Sigmoid colon (tissue), 4 donors: ENCODE results near the gene MACROH2A1.

Experiments used
- CTCF ChIP-seq, 4 experiments: fragments of 450-650 bp in 3 of 4; fragments of 200-600 bp in 1 of 4; IDR thresholded peaks; one replicate each; pipeline ENCODE4 v1.5.1; 2016 to 2019; ENCODE audit warnings: antibody characterized with exemption in 4 of 4, mild to moderate bottlenecking in 3 of 4, moderate library complexity in 2 of 4
- POLR2AphosphoS5 ChIP-seq, 4 donors: sonication (generic); formaldehyde crosslinking; IDR thresholded peaks; one replicate each; pipeline ENCODE4 v1.6.1; 2017; ENCODE audit warnings: antibody characterized with exemption in 4 of 4

- TF ChIP-seq POLR2AphosphoS5 (IDR thresholded peaks at IDR 0.05) (no peak), CTCF (IDR thresholded peaks at IDR 0.05) (no peak)
Observed at GRCh38 chr5:135387629-135387960, 11.4 kb downstream of the MACROH2A1 start.
